Measurements from ENCODE around the gene KIRREL3. TPM values are rescaled to one million over a fixed set of nuclear protein-coding genes. Genes with fewer than 3 reads are reported as not detected.

KIRREL3 gene
- polyA plus RNA-seq, 3 donors = 2.1 to 2.6 (median 2.5) TPM

DNA sequence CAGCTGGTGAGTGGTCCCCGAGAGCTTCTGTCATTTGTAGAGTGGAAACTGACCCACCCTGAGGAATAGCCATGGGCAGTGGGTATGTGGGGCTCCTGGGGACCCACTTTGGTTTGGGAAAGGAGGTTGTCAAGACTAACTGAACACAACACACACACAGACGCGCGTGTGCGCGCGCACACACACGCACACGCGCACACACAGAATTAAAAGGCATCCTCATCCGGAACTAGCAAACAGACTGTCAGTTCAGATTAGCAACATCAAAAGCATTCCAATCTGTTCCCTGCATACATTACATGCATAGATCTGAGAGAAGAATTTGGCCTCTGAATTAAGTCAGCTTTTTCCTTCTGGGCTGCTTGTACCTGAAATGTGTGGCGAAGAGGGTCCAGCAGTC lies 360.4 kb downstream of the KIRREL3 start:
- DNase-seq (ENCODE audit: extremely low read depth in 1 of 11, low read depth in 9 of 11, low spot score in 4 of 11) = no peak

DNA sequence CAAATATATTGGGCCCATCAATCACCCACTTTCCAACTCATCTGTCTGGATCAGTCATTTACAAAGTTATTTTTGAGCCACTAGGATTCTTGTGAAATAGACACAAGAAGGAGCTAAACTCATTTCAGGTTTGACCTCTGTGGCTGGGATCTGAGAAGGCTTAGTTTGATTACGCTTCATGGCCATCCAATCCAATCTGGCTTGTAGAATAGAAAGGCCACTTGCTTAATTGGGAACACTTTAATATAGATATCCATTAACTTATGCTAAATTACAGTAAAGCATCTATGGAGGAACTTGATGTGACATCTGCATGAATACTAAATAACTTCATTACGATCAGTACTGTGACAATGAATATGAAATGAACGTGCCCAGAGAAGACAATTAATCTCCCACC lies 360.9 kb downstream of the KIRREL3 start:
- no peak for DNase-seq (ENCODE audit: extremely low read depth in 1 of 11, low read depth in 9 of 11, low spot score in 4 of 11)

DNA sequence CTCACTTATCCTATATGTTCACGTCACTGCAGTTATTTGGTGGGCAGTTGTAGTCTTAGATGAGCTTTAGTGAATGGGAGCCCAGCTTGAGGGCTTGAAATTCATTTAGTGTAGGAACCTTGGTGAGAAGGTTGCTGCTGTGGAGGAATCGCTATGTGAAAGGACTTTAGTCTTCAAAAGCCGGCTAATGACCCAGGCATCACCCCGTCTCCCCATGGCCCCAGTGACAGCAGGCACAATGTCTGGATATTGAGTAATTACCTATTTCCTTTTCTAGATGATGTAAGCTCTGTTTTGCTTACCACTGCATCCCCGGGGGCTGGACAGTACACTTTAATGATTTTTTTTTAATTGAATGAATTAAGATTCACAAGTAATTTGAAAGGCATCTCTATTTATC lies 361.9 kb downstream of the KIRREL3 start:
- DNase-seq (ENCODE audit: extremely low read depth in 1 of 11, low read depth in 9 of 11, low spot score in 4 of 11) = no peak

DNA sequence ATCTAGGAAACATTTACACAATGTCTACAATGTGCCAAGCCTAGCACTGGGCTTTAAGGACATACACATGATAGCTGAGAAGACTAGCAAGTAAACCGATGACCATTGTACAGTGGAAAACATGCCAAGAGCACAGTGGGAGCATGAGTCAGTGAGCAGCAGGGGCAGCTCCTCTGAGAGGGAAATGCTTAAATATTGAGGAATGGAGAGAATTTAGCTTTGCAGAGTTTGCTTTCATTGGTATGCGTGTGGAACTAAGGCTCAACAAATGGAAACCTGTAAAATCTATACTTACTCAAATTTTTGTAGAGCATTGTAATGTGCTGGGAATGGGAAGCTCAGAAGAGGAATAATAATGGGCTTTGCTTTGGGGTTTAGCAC lies 362.8 kb downstream of the KIRREL3 start:
- no peak for DNase-seq (ENCODE audit: extremely low read depth in 1 of 11, low read depth in 9 of 11, low spot score in 4 of 11)

DNA sequence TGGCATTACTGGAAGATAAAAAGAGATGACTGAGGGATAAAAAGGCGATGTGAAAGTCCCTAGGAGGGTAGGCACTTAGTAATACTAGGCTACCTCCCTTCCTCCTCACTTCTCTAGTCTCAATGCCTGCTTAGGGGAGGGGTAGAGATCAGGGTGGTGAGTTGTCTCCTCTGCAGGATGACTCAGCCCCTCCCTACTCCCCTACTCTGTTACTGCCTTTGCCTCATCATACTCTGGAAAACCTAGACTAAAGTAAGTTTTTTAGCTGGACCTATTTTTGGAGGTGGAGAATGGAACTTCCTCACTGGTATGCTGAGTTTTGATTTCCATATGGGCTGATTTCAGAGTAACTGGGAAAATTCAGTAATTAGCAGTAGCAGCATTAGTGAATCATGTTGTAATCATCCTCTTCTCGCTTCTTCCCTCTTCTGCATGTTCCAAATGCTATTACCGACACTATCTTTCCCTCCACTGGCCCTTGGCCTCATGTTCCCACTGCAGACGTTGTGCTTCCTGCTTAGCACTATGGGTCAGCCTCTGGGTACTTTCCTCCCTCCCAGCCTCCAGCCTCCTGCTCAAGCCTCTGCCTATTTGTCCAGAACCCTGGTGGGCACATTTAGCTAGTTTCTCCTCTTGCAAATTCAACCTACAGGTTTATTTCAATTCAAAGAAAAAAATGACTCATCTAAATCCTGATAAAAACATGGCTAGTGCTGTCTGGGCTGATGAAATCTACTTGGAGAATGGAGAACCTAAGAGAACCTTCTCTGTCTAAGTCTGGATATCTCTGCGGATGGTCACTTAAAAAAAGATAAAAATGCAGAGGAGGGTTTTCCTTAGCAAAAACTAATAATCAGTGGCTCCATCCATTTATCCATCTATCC lies 363.4 kb downstream of the KIRREL3 start:
- DNase-seq (ENCODE audit: extremely low read depth in 1 of 11, low read depth in 9 of 11, low spot score in 4 of 11) = no peak

DNA sequence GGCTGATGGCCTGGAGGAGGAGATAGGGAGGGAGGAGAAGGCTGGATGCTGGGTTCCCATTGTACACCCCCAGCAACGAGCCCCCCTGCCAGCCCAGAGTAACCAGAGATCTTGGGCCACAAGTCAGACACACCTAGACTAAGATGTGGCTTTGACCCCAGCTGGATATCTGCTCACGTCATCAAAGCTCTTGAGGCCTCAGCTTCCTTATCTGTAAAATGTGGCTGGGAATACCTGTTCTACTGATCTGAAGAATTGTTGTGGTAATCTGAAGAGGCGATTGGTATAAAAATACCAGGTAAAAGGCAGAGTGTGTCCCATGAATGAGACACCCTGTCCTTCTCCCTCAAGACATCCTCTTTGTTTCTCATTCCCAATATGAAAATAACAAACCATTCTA lies 365.1 kb downstream of the KIRREL3 start:
- no peak for DNase-seq (ENCODE audit: extremely low read depth in 1 of 11, low read depth in 9 of 11, low spot score in 4 of 11)

DNA sequence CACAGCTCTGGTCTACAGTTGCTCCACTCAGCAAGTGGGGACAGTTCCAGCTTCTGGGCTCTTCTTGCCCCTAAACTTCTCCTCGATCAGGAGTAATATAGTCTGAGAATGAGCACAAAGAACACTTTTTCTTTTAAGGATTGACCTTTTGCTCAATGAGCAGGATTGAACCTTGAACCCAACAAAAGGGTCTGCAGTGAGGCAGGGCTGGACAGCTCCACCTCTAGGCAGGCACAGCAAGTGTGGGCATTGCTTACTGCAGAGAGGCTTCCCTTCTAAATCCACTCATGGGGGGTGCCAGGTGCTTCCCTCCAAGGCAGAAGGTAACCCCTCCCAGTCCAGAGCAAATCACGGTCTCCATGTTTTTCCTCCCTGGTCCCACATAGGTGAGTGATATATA lies 365.6 kb downstream of the KIRREL3 start:
- no peak for DNase-seq (ENCODE audit: extremely low read depth in 1 of 11, low read depth in 9 of 11, low spot score in 4 of 11)

DNA sequence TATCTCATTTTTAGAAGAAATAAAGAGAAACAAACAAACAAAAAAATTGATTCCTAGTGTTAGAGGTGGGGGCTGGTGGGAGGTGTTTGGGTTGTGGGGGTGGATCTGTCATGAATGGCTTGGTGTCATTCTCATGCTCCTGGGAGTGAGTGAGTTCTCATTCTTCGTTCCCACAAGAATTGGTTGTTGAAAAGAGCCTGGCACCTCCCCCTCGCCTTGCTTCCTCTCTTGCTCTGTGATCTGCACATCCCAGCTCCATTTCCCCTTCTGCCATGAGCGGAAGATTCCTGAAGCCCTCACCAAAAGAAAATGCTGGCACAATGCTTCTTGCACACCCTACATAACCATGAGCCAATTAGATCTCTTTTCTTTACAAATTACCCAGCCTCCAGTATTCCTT lies 367.2 kb downstream of the KIRREL3 start:
- no peak for DNase-seq (ENCODE audit: extremely low read depth in 1 of 11, low read depth in 9 of 11, low spot score in 4 of 11)

DNA sequence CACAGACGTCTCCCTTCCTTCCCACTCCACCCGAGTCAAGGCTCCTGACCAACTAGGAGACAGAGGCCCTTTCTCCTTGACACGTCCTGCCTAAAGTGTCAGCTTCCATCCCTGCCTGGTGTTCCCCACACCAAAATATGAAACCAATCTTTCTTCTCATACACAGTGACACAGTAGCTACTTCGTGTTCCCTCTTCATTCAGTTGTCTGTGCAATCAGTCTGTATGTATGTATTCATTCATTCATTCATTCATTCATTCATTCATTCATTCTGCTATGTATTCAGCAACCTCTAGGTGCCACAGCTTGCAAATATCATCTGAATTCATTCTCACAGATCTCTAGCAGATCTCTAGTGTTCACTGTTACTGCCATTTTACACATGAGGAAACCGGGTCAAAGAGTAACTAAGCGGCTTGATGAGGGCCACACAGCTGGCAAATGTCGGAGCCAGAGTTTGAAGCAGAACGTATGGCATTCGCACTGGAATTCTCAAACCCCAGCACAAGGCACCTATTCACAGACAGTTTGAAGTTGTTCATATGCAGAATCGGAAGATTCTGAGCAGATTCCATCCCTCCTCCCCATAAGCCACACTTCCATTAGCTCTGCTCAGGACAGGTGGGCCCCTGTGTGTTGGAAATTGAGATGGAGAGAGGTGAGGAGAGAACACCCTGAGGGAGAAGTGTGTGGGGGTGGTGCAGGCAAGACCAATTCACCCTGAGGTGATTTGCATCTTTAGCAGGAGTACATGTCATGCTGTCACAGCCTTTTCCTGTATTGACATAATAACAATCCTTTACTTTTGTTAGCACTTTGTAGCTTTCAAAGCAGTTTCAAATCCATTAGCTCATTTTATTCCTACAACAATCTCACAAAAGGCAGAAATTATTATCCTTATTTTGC lies 369.4 kb downstream of the KIRREL3 start:
- DNase-seq (ENCODE audit: extremely low read depth in 1 of 11, low read depth in 9 of 11, low spot score in 4 of 11) = no peak

DNA sequence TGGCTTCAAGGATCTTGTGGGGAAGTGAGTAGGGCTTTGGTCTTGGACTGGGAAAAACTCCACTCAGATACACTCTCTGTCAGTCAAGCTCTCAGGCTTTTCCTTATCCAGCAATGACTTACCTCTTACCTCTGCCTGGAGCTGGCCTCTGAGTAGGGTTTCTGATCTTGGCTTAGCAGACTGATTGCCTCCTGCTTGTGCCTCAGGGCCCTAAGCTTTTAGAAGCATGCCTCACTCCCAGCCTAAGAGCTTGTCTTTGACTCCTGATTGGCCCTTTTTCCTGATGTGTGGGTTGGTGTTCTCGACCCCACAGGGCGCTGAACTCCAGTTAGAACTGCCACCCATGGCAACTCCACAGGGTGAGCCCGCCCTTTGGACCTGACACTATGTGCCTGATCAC lies 370.1 kb downstream of the KIRREL3 start:
- no peak for DNase-seq (ENCODE audit: extremely low read depth in 1 of 11, low read depth in 9 of 11, low spot score in 4 of 11)

DNA sequence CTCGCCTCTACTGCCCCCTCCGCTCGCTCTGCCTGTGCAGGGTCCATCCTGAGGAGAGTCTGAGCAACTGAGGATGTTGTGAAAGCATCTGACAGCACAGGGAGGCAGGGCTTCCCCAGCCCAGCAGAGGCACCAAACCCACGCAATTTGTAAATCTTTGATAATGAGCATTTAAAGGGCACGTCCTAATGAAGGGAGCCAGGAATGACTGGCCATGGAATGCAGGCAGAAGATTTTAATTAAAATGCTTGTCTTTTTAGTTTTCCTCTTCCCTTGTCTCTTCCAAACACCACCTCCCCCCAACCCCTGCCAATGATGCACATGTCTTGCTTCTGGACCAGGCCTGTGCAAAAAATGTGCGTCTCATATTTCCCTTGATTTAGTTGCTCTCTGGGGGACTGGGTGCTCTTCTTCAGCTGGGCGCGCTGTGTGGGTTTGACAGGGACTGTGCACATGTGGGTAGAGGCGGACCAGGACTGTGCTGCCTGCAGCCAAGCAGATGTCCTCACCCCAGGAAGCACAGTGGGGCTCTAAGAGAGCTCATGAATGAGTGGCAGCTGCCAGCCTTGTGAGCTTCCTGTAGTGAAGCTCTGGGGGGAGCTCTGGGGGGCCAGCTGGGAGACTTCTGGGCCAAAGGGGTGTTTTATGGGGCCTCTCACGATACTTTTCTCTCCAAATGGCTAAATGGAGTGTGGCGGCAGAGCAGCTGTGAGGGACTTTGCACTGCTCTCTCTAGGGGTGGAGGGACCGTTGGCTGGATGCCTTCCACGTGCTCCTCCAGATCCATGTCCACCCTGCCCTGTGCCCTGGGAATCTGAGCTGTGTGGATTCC lies 371.6 kb downstream of the KIRREL3 start:
- DNase-seq (ENCODE audit: extremely low read depth in 1 of 11, low read depth in 9 of 11, low spot score in 4 of 11) = no peak

DNA sequence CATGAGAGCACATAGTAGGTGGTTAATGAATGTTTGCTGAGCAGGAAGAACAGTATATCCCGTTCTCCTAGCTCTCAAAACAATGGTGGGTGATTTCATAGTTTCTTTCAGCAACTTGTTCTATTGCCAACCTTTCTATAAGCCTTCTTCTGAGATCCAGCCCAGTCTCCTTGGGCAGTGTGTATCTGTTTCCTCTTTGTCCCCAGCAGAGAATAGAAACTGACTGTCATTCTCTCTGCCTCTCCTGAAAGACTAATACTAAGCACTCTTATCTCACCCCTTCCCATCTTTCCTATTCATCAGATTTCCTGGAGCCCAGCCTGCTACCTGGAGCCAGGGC lies 372.1 kb downstream of the KIRREL3 start:
- DNase-seq (ENCODE audit: extremely low read depth in 1 of 11, low read depth in 9 of 11, low spot score in 4 of 11) = no peak

DNA sequence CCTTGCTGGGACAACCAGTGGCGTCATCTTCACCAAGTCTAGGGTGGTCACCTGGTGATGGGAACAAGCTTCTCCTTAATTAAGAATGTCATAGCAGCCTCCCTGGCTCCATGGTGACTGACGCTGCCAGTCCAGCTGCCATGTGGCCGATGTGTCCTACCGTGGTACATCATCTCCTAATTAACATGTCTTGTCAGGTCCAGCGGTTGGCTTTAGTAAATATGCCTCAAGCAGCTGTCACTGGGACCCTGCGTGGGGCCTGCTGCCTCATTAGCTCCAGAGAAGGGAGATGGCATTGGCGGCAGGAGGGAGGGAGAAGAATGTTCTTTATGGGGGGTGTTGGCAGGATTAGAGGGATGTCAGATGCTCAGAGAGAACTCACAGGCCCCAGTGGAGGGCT lies 373.1 kb downstream of the KIRREL3 start:
- no peak for DNase-seq (ENCODE audit: extremely low read depth in 1 of 11, low read depth in 9 of 11, low spot score in 4 of 11)

DNA sequence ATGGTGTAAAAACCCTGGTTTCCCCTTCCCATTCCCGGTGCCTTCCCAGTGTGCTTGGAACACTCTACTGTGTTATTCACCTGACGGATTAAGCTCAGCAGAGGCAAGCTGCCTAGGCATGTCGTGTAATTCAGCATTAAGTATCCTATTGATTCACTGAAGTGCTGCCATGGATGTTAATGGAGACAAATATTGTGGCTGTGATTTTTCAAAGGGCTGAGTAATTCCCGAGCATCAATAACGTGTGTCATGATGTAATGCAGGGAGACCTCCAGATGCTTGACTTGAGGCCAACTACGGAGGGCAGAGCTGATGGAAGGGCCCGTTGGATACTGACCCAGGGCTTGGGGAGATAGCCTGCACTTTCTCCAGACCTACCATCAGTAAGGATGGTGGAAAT lies 376.1 kb downstream of the KIRREL3 start:
- no peak for DNase-seq (ENCODE audit: extremely low read depth in 1 of 11, low read depth in 9 of 11, low spot score in 4 of 11)

DNA sequence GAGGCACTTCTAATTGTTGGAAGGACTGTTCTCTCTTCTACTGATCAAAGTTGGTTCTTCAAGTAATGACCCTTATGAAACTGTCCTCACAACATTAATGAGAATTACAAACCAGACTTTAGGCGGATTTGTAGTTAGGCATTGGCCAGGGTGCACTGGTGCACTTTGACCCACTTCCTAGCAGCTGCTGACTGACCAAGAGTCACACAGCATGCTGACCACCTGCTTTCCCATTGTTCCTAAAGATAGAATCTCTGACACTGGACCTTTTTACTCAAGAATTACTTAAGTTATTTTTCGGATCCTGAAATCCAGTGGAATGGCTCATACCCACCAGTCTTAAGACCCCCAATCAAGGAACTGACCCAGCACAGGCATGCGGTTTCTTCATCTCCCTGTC lies 381.1 kb downstream of the KIRREL3 start:
- no peak for DNase-seq (ENCODE audit: extremely low read depth in 1 of 11, low read depth in 9 of 11, low spot score in 4 of 11)

DNA sequence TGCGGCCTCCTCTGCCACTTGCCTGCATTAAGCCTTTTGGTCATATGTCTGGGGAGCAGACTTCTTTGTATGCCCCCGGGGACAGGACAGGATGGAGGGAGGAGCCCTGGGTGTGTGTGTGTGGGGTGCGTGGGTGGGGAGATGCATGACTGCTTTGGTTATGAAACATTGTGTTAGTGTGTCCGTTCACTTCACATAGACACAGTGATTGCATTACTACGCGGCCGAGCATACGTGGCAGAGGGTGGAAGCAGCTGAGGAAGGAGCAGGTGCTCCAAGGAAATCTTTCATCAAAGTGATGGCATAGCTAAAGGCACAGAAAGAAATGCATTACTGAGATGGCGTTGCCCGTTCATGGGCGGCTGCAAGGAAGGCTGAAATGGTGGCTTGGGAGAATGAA lies 384.7 kb downstream of the KIRREL3 start:
- DNase-seq (ENCODE audit: extremely low read depth in 1 of 11, low read depth in 9 of 11, low spot score in 4 of 11) = no peak

DNA sequence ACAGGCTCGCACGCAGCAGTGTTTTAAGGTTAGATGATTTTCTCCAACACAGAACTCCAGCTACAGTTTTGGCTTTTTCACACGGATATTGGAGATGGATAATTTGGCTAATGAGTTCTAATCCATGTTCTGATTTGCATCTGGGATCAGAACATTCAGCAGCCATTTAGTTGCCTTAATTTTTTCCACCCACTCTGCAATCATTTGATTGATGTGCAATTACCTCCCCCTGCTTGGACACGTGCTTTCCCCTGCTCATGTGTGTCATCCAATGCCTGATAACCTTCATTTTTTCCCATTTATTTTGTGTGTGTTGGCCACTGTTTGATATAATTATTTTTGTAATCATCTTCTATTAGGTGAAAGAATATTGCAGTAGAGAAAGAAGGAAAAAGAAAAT lies 387.3 kb downstream of the KIRREL3 start:
- no peak for DNase-seq (ENCODE audit: extremely low read depth in 1 of 11, low read depth in 9 of 11, low spot score in 4 of 11)

DNA sequence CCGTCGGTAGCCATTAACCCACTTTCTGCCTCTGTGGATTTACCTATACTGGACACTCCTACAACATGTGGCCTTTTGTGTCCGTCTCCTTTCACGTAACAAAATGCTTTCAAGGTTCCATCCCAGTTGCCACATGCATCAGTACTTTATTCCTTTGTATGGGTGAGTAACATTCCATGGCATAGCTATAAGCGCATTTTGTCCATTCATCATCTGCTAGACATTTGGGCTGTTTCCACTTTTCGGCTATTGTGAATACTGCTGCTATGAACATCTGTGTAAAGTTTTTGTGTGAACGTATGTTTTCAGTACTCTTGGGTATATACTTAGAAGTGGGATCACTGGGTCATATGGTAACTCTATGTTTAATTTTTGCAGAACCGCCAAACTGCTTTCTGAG lies 387.9 kb downstream of the KIRREL3 start:
- no peak for DNase-seq (ENCODE audit: extremely low read depth in 1 of 11, low read depth in 9 of 11, low spot score in 4 of 11)

DNA sequence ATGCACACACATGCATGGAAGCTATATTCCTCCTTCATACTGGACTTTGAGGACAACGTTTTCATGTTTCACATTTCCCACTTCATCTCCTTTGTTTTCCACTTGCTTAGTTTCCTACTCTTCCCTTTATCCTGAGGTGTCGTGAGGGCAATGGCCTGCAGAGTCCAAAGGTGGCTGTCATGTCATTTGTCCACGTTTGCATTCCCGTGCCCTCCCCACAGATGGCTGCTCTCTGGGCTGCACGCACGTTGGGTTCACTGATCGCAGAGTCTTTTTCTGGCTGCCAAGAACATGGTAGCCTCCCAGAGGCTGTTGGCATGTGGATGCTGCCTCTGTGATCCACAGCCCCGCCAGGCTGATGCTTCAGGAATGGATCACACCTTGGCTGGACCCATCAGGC lies 389.1 kb downstream of the KIRREL3 start:
- no peak for DNase-seq (ENCODE audit: extremely low read depth in 1 of 11, low read depth in 9 of 11, low spot score in 4 of 11)

DNA sequence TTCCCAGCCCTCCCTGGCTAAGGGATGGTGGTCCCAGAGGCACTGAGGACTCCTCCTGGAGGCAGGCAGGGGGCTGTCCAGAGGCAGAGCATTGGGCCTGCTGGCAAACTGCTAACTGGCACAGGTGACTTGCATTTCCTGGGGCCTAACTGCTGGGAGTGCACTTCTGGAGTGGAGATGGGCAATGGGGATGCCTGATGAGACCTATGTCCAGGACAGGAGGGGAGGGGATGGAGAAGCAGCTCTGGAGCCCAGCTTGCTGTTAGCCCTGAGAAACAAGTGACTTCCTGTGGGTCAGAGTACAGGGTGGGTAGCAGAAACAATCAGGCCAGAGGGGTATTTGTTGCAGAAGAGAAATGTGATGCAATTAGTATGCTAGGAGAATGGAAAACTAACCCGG lies 391.9 kb downstream of the KIRREL3 start:
- DNase-seq (ENCODE audit: extremely low read depth in 1 of 11, low read depth in 9 of 11, low spot score in 4 of 11) = no peak

Data from renal cortex interstitium (tissue), 11 donors.